Measurements from ENCODE around the gene GYS1.

- TF ChIP-seq REST (IDR thresholded peaks at IDR 0.05; ENCODE audit: insufficient read depth in 1 of 2, low read depth in 2 of 2, low read length in 1 of 2) (no peak), CTCF (IDR thresholded peaks at IDR 0.05) (no peak), POLR2AphosphoS5 (IDR thresholded peaks at IDR 0.05; ENCODE audit: low read depth, low read length) (no peak)
These were observed 4.2 kb downstream of the GYS1 start for GRCh38 chr19:48988860-48989259.

All from Panc1 (cell line).